Osteoblast (primary cell): ENCODE results near the gene BRPF3. TPM values are rescaled to one million over a fixed set of nuclear protein-coding genes. Genes with fewer than 3 reads are reported as not detected.

ENCODE experiments used
- DNase-seq: peaks from one replicate; pipeline ENCODE4 v3.0.0; 2011; ENCODE audit warnings: low spot score, mixed read lengths; ENCODE audit not compliant: insufficient read length; ENCODE audit errors: missing footprints
- H2AFZ ChIP-seq: 2 replicates; pipeline ENCODE4 v1.6.0; 2011; ENCODE audit warnings: mild to moderate bottlenecking, low read length
- H3K27ac ChIP-seq: 2 replicates; pipeline ENCODE4 v1.5.1; 2011; ENCODE audit warnings: mild to moderate bottlenecking, low read depth, low read length, moderate library complexity
- H3K27me3 ChIP-seq: 2 replicates; pipeline ENCODE4 v1.6.0; 2012; ENCODE audit warnings: mild to moderate bottlenecking, control low read depth, inconsistent platforms, low read length, moderate library complexity; ENCODE audit not compliant: insufficient read depth
- H3K36me3 ChIP-seq: 2 replicates; pipeline ENCODE4 v1.5.1; 2011; ENCODE audit warnings: mild to moderate bottlenecking, low read length, control low read depth, moderate library complexity; ENCODE audit not compliant: insufficient read depth
- H3K4me1 ChIP-seq: 2 replicates; pipeline ENCODE4 v1.5.1; 2011; ENCODE audit warnings: mild to moderate bottlenecking, low read length, control low read depth, moderate library complexity; ENCODE audit not compliant: insufficient read depth
- H3K4me2 ChIP-seq: 2 replicates; pipeline ENCODE4 v1.6.0; 2011; ENCODE audit warnings: mild to moderate bottlenecking, low read length; ENCODE audit not compliant: insufficient read depth
- H3K4me3 ChIP-seq: fragments of 200-600 bp; sonication (generic); 3 replicates; pipeline ENCODE4 v1.5.1; 2012; ENCODE audit warnings: mild to moderate bottlenecking, low read length, inconsistent platforms; ENCODE audit not compliant: insufficient read depth
- H3K79me2 ChIP-seq: 2 replicates; pipeline ENCODE4 v1.6.0; 2012; ENCODE audit warnings: mild to moderate bottlenecking, low read length, control low read depth, inconsistent platforms; ENCODE audit not compliant: insufficient read depth
- H3K9me3 ChIP-seq: 2 replicates; pipeline ENCODE4 v1.5.1; 2011; ENCODE audit warnings: low read depth, low read length, control low read depth
- H4K20me1 ChIP-seq: 2 replicates; pipeline ENCODE4 v1.6.0; 2012; ENCODE audit warnings: mild to moderate bottlenecking, low read length, control low read depth; ENCODE audit not compliant: insufficient read depth
- total RNA-seq: library from RNA; depleted of rRNA; stranded (reverse); fragments of >200 nt; gene quantifications from 2 replicates; pipeline ENCODE4 v1.2.3, GENCODE V29; 2012
- TF ChIP-seq, protein P1 (sequence below): IDR thresholded peaks from 2 replicates; pipeline ENCODE4 v1.5.1; 2011; ENCODE audit warnings: mild to moderate bottlenecking, low read depth, low read length, moderate library complexity; ENCODE audit errors: extremely low read depth

Gene BRPF3
- total RNA-seq, 1 donor, result 18.8 TPM

DNA sequence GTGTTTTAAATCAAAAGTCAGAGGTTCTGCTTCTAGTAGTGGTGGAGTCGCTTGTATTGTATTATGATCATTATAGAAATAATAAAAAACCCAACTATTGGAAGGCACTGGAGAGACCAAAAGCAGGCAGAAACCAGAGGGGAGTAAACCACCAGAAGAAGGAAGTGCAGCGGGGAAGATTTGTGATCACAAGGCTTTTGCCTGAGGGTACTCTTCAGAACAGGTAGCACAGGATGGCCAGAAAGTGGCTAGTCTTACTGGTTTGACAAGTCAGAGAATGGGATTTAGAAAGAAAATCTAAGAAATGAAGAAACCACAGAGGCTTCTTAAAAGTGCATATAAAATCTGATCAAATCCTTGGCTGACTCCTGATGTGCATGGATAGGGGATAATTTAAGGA, 42.3 kb upstream of the BRPF3 start:
- TF ChIP-seq, protein P1, sequence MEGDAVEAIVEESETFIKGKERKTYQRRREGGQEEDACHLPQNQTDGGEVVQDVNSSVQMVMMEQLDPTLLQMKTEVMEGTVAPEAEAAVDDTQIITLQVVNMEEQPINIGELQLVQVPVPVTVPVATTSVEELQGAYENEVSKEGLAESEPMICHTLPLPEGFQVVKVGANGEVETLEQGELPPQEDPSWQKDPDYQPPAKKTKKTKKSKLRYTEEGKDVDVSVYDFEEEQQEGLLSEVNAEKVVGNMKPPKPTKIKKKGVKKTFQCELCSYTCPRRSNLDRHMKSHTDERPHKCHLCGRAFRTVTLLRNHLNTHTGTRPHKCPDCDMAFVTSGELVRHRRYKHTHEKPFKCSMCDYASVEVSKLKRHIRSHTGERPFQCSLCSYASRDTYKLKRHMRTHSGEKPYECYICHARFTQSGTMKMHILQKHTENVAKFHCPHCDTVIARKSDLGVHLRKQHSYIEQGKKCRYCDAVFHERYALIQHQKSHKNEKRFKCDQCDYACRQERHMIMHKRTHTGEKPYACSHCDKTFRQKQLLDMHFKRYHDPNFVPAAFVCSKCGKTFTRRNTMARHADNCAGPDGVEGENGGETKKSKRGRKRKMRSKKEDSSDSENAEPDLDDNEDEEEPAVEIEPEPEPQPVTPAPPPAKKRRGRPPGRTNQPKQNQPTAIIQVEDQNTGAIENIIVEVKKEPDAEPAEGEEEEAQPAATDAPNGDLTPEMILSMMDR, result no peak
- H3K79me2 ChIP-seq, result no peaks in the 10 kb centered on the region
- H3K27me3 ChIP-seq, result no peaks in the 10 kb centered on the region
- no peak overlapping the region for H3K4me3 ChIP-seq
- H3K9me3 ChIP-seq, result no peaks in the 10 kb centered on the region
- H3K4me1 ChIP-seq, result no peaks in the 10 kb centered on the region
- DNase-seq, result no peak
- H3K36me3 ChIP-seq, result no peaks in the 10 kb centered on the region
- H3K4me2 ChIP-seq, result no peak overlapping the region
- H2AFZ ChIP-seq, result no peak overlapping the region
- H3K27ac ChIP-seq, result no peak overlapping the region
- H4K20me1 ChIP-seq, result no peaks in the 10 kb centered on the region

GRCh38 chr6:36155662-36156061, 40.9 kb upstream of the BRPF3 start:
- Histone ChIP-seq H2AFZ (no peak overlapping the region), H3K36me3 (no peaks in the 10 kb centered on the region), H3K27me3 (no peaks in the 10 kb centered on the region), H3K4me3 (no peak overlapping the region), H3K9me3 (no peaks in the 10 kb centered on the region), H3K4me2 (no peak overlapping the region), H3K27ac (no peak overlapping the region), H3K79me2 (no peaks in the 10 kb centered on the region), H3K4me1 (no peaks in the 10 kb centered on the region), H4K20me1 (no peaks in the 10 kb centered on the region)
- TF ChIP-seq, protein P1, result no peak
- no peak for DNase-seq

GRCh38 chr6:36160147-36160760, 36.3 kb upstream of the BRPF3 start:
- no peaks in the 10 kb centered on the region for H3K36me3 ChIP-seq
- no peaks in the 10 kb centered on the region for H3K4me1 ChIP-seq
- no peaks in the 10 kb centered on the region for H3K79me2 ChIP-seq
- no peaks in the 10 kb centered on the region for H3K9me3 ChIP-seq
- no peak overlapping the region for H3K27ac ChIP-seq
- TF ChIP-seq, protein P1, result no peak
- no peak overlapping the region for H3K4me2 ChIP-seq
- H3K27me3 ChIP-seq, result no peaks in the 10 kb centered on the region
- no peak for DNase-seq
- H4K20me1 ChIP-seq, result no peaks in the 10 kb centered on the region
- H3K4me3 ChIP-seq, result no peak overlapping the region
- H2AFZ ChIP-seq, result no peak overlapping the region

GRCh38 chr6:36169023-36170007, 27.2 kb upstream of the BRPF3 start:
- no peak overlapping the region for H3K4me3 ChIP-seq
- no peak overlapping the region for H3K27ac ChIP-seq
- H4K20me1 ChIP-seq, result no peaks in the 10 kb centered on the region
- no peaks in the 10 kb centered on the region for H3K36me3 ChIP-seq
- no peak overlapping the region for H3K4me2 ChIP-seq
- H3K27me3 ChIP-seq, result no peaks in the 10 kb centered on the region
- no peaks in the 10 kb centered on the region for H3K9me3 ChIP-seq
- no peaks in the 10 kb centered on the region for H3K79me2 ChIP-seq
- H2AFZ ChIP-seq, result peak overlapping the region; percentile 21
- TF ChIP-seq, protein P1, result no peak
- H3K4me1 ChIP-seq, result no peaks in the 10 kb centered on the region
- no peak for DNase-seq
